ENCODE data around the gene PCCA.

DNA sequence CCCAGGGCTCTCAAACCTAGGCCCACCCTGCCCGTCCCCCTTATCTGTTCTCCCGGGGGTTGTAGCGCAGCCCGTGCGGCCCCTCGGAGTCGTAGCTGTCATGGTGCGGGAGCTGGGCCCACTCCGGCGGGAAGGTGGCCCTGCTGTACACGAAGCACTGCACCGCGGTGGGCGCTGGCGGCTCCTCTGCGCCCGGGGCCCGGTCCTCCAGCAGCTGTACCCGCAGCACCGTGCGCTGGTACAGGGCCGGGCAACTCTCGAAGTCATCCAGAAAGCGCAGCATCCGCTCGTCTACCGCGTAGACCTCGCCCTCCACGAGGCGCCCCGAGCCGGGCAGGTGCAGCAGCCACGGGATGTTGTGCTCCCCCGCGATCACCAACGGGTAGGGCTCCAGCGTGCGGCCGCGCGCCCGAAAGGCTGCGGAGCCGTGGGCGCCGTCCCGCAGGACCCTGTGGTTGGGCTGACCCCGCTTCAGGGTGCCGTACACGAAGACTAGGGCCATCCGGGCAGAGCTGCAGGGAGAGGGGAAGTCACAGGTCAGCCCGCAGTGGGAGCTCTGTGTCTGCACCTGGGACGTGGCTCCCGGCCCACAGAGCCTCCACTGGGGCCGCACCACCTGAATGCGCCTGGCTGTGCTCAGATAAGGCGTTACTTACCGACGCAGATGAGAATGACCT is 443.3 kb downstream of the PCCA start:
- TF ChIP-seq, protein P1, sequence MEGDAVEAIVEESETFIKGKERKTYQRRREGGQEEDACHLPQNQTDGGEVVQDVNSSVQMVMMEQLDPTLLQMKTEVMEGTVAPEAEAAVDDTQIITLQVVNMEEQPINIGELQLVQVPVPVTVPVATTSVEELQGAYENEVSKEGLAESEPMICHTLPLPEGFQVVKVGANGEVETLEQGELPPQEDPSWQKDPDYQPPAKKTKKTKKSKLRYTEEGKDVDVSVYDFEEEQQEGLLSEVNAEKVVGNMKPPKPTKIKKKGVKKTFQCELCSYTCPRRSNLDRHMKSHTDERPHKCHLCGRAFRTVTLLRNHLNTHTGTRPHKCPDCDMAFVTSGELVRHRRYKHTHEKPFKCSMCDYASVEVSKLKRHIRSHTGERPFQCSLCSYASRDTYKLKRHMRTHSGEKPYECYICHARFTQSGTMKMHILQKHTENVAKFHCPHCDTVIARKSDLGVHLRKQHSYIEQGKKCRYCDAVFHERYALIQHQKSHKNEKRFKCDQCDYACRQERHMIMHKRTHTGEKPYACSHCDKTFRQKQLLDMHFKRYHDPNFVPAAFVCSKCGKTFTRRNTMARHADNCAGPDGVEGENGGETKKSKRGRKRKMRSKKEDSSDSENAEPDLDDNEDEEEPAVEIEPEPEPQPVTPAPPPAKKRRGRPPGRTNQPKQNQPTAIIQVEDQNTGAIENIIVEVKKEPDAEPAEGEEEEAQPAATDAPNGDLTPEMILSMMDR (IDR thresholded peaks at IDR 0.05; ENCODE audit: borderline replicate concordance, extremely low read depth, low read length, poor library complexity, severe bottlenecking), result no peak
- no peak for TF ChIP-seq EZH2 (IDR thresholded peaks at IDR 0.05; ENCODE audit: borderline replicate concordance, low read depth, low read length, severe bottlenecking)

Measured in DND-41 (cell line).